Measurements from ENCODE around the gene RALGPS1. TPM values are rescaled to one million over a fixed set of nuclear protein-coding genes. Genes with fewer than 3 reads are reported as not detected.
A peak's percentile ranks its signal among the peaks of the same experiment; 100 is the strongest.

The RALGPS1 gene
- total RNA-seq, 1 experiment from 2014 or later, result 18.6 TPM

- no peak overlapping the region for H2BK12ac ChIP-seq (ENCODE audit: insufficient read length, low read depth, low read length)
- H3K27me3 Mint-ChIP-seq (ENCODE audit: low read depth), result no peaks in the 10 kb centered on the region
- no peak overlapping the region for H4K91ac ChIP-seq (ENCODE audit: insufficient read length, low read depth, low read length)
- no peaks in the 10 kb centered on the region for H3K23me2 ChIP-seq (ENCODE audit: insufficient read length, low read depth, low read length, poor library complexity, severe bottlenecking)
- peaks cover 2% of the 10 kb centered on the region; the same call in 1 of the 2 replicates for H3K4me1 ChIP-seq (ENCODE audit: insufficient read depth, low read length)
- no peak overlapping the region for H3K27ac ChIP-seq (ENCODE audit: insufficient read length, low read depth, low read length)
- no peak overlapping the region for H3K9ac ChIP-seq (ENCODE audit: extremely low read depth, insufficient read length, low read length)
- no peak overlapping the region for H2BK120ac ChIP-seq (ENCODE audit: low read depth, low read length, poor library complexity, severe bottlenecking)
- H3K4me3 Mint-ChIP-seq, result no peak overlapping the region
- no peak overlapping the region for H3K4ac ChIP-seq (ENCODE audit: low read depth, low read length)
- H3K79me1 ChIP-seq (ENCODE audit: insufficient read depth, low read depth, low read length, poor library complexity, severe bottlenecking), result no peaks in the 10 kb centered on the region
- no peak overlapping the region for H4K8ac ChIP-seq (replicated peaks; ENCODE audit: insufficient read length, low read depth, low read length)
- H4K20me1 ChIP-seq (ENCODE audit: control insufficient read depth, insufficient read depth, insufficient read length), result no peaks in the 10 kb centered on the region
- no peaks in the 10 kb centered on the region for H3K9me3 ChIP-seq (ENCODE audit: control insufficient read depth, low read depth, low read length)
- H3K79me2 ChIP-seq (ENCODE audit: insufficient read depth, low read length), result no peaks in the 10 kb centered on the region
- TF ChIP-seq CTCF (conservative IDR thresholded peaks at IDR 0.05), result no peak
- no peak overlapping the region for H3K23ac ChIP-seq (ENCODE audit: insufficient read length, low read depth, low read length)
- no peak overlapping the region for H3T11ph ChIP-seq (ENCODE audit: low read length)
- H3K56ac ChIP-seq (ENCODE audit: insufficient read length, low read depth, low read length), result no peak overlapping the region
- H3K27me3 ChIP-seq (ENCODE audit: insufficient read depth, low read length), result no peaks in the 10 kb centered on the region
- no peaks in the 10 kb centered on the region for H3K36me3 Mint-ChIP-seq (ENCODE audit: insufficient read depth in 1 of 3, low read depth in 3 of 3)
- WGBS (ENCODE audit: extremely low coverage, insufficient read length, low lambda C conversion rate), result no CpG with 5 or more reads among the region's 4 CpGs
- no peak overlapping the region for H2BK20ac ChIP-seq (ENCODE audit: low read depth, low read length, poor library complexity, severe bottlenecking)
- peak overlapping the region; percentile 39 for H3K18ac ChIP-seq (ENCODE audit: insufficient read length, low read depth, low read length)
- H3K27ac Mint-ChIP-seq, result no peak overlapping the region; a peak in 1 of 7 replicates
- no peak overlapping the region for H2AK5ac ChIP-seq (ENCODE audit: insufficient read length, low read length)
- peaks cover 12 to 14% of the 10 kb centered on the region in 2 experiments for H3K4me1 Mint-ChIP-seq
- no peak for DNase-seq
- H3K9me3 Mint-ChIP-seq, result no peaks in the 10 kb centered on the region
- H2BK15ac ChIP-seq (ENCODE audit: low read depth, low read length), result no peak overlapping the region
- H2AFZ ChIP-seq (ENCODE audit: low read length), result no peak overlapping the region
- peak overlapping the region; percentile 9; the same call in 1 of the 2 replicates for H3K14ac ChIP-seq (ENCODE audit: insufficient read depth, low read length)
- no peak overlapping the region for H3K4me2 ChIP-seq (ENCODE audit: insufficient read depth, insufficient read length, low read length)
- H4K5ac ChIP-seq (ENCODE audit: insufficient read length, low read depth, low read length), result no peak overlapping the region
- no peak overlapping the region for H2BK5ac ChIP-seq (ENCODE audit: insufficient read length, low read length)
These were observed 244.3 kb downstream of the RALGPS1 start for GRCh38 chr9:127158786-127159324.

Measured in H9 (cell line).